CD14-positive monocyte (primary cell): ENCODE measurements around the gene TTLL10. TPM values are rescaled to one million over a fixed set of nuclear protein-coding genes. Genes with fewer than 3 reads are reported as not detected.

Source experiments
- DNase-seq, 3 donors: peaks; one replicate each; pipeline ENCODE4 v3.0.0-alpha.2; 2011 to 2022
- H2AFZ ChIP-seq: 2 replicates; pipeline ENCODE4 v1.6.0; 2012; ENCODE audit warnings: mild to moderate bottlenecking, low read depth, low read length, inconsistent platforms; ENCODE audit not compliant: insufficient read depth, poor library complexity, severe bottlenecking
- H3K27ac ChIP-seq, 2 donors: 1 replicate in 1 of 2; 2 replicates in 1 of 2; pipeline ENCODE4 v1.5.1; 2012 to 2013; ENCODE audit warnings: low read length in 2 of 2, control low read depth in 1 of 2, inconsistent platforms in 1 of 2, low read depth in 1 of 2, mild to moderate bottlenecking in 1 of 2
- H3K27me3 ChIP-seq, 2 donors: one replicate each; pipeline versions ENCODE4 v1.6.0 to v1.6.1; 2011 to 2013; ENCODE audit warnings: low read length in 2 of 2; ENCODE audit not compliant: control insufficient read depth in 2 of 2, insufficient read depth in 2 of 2
- H3K36me3 ChIP-seq, 2 donors: replicated peaks in 1 of 2; 1 replicate in 1 of 2; 2 replicates in 1 of 2; pipeline versions ENCODE4 v1.5.1 to v1.6.1; 2012 to 2013; ENCODE audit warnings: low read length in 2 of 2, control low read depth in 1 of 2, inconsistent platforms in 1 of 2, mild to moderate bottlenecking in 1 of 2; ENCODE audit not compliant: insufficient read depth in 2 of 2, control insufficient read depth in 1 of 2
- H3K4me1 ChIP-seq, 2 donors: 1 replicate in 1 of 2; 2 replicates in 1 of 2; pipeline versions ENCODE4 v1.5.1 to v1.6.1; 2012 to 2013; ENCODE audit warnings: low read length in 2 of 2, control low read depth in 1 of 2, inconsistent platforms in 1 of 2, mild to moderate bottlenecking in 1 of 2, moderate library complexity in 1 of 2; ENCODE audit not compliant: insufficient read depth in 2 of 2, control insufficient read depth in 1 of 2
- H3K4me2 ChIP-seq: replicated peaks from 2 replicates; pipeline ENCODE3; 2012; ENCODE audit warnings: low read length, moderate library complexity, mild to moderate bottlenecking; ENCODE audit not compliant: poor library complexity, severe bottlenecking; ENCODE audit errors: extremely low read depth
- H3K4me3 ChIP-seq, 3 experiments: fragments of 200-600 bp in 1 of 3; sonication (generic) in 1 of 3; replicated peaks in 1 of 3; 1 replicate in 2 of 3; 2 replicates in 1 of 3; pipeline ENCODE4 v1.5.1; 2011 to 2013; ENCODE audit warnings: low read length in 3 of 3, mild to moderate bottlenecking in 3 of 3, control low read depth in 2 of 3, low read depth in 2 of 3, inconsistent platforms in 1 of 3, moderate library complexity in 1 of 3
- H3K79me2 ChIP-seq: 2 replicates; pipeline ENCODE4 v1.6.0; 2012; ENCODE audit warnings: mild to moderate bottlenecking, control low read depth, inconsistent platforms, low read length, moderate library complexity; ENCODE audit not compliant: insufficient read depth
- H3K9ac ChIP-seq: 2 replicates; pipeline ENCODE4 v1.6.0; 2017; ENCODE audit warnings: low read length, mild to moderate bottlenecking; ENCODE audit not compliant: insufficient read depth, poor library complexity, severe bottlenecking
- H3K9me3 ChIP-seq, 2 donors: replicated peaks in 1 of 2; 1 replicate in 1 of 2; 2 replicates in 1 of 2; pipeline versions ENCODE4 v1.5.1 to v1.6.1; 2012 to 2013; ENCODE audit warnings: low read length in 2 of 2, control low read depth in 1 of 2; ENCODE audit not compliant: control insufficient read depth in 1 of 2, insufficient read depth in 1 of 2
- H4K20me1 ChIP-seq: 2 replicates; pipeline ENCODE4 v1.6.0; 2012; ENCODE audit warnings: mild to moderate bottlenecking, low read length, control low read depth, moderate library complexity; ENCODE audit not compliant: insufficient read depth
- H3K27ac Mint-ChIP-seq, 7 donors: one replicate each; pipeline ENCODE4 v1.8.0; 2020; ENCODE audit warnings: mild to moderate bottlenecking in 7 of 7, mixed read lengths in 7 of 7, moderate library complexity in 6 of 7, inconsistent platforms in 2 of 7
- H3K27me3 Mint-ChIP-seq, 3 donors: one replicate each; pipeline ENCODE4 v1.8.0; 2021 to 2022; ENCODE audit warnings: low read depth in 3 of 3, mild to moderate bottlenecking in 3 of 3, mixed read lengths in 3 of 3, moderate library complexity in 3 of 3, inconsistent platforms in 1 of 3
- H3K36me3 Mint-ChIP-seq, 2 donors: one replicate each; pipeline ENCODE4 v1.8.0; 2020; ENCODE audit warnings: mixed read lengths in 2 of 2, inconsistent platforms in 1 of 2, mild to moderate bottlenecking in 1 of 2
- H3K4me1 Mint-ChIP-seq: one replicate; pipeline ENCODE4 v1.8.0; 2020; ENCODE audit warnings: mild to moderate bottlenecking, mixed read lengths
- H3K4me3 Mint-ChIP-seq, 2 donors: one replicate each; pipeline ENCODE4 v1.8.0; 2020; ENCODE audit warnings: mild to moderate bottlenecking in 2 of 2, mixed read lengths in 2 of 2, moderate library complexity in 1 of 2
- H3K9me3 Mint-ChIP-seq, 7 donors: one replicate each; pipeline ENCODE4 v1.8.0; 2020 to 2022; ENCODE audit warnings: mixed read lengths in 7 of 7, mild to moderate bottlenecking in 6 of 7, moderate library complexity in 6 of 7, inconsistent platforms in 2 of 7
- CTCF ChIP-seq: fragments of 200-600 bp; IDR thresholded peaks from one replicate; pipeline ENCODE4 v1.8.0; 2022; ENCODE audit warnings: antibody characterized with exemption, mild to moderate bottlenecking
- WGBS: methylation state at CpG from one replicate; pipeline ENCODE4 v1.1.5; 2013; ENCODE audit warnings: missing lambda C conversion rate; ENCODE audit not compliant: insufficient coverage; 5-methylcytosine and 5-hydroxymethylcytosine counted together
- intact Hi-C, 2 donors: fragments of 100-400 bp; cut with micrococcal nuclease; formaldehyde crosslinking; loops; one replicate each; pipeline versions ENCODE4 v1.15.0 to v1.15.1; 2023
- polyA plus RNA-seq, 3 donors: library from polyadenylated mRNA; depleted of rRNA in 1 of 3; unstranded in 2 of 3; stranded (reverse) in 1 of 3; fragments of 300-500 nt in 2 of 3; fragments of >200 nt in 1 of 3; fragmentation: Illumina TruSeq in 2 of 3; gene quantifications; 1 replicate in 2 of 3; 2 replicates in 1 of 3; pipeline ENCODE4 v1.2.3, GENCODE V29; 2012 to 2021

TTLL10 gene
- polyA plus RNA-seq, 3 donors: 0.06 TPM; not detected in 2

DNA sequence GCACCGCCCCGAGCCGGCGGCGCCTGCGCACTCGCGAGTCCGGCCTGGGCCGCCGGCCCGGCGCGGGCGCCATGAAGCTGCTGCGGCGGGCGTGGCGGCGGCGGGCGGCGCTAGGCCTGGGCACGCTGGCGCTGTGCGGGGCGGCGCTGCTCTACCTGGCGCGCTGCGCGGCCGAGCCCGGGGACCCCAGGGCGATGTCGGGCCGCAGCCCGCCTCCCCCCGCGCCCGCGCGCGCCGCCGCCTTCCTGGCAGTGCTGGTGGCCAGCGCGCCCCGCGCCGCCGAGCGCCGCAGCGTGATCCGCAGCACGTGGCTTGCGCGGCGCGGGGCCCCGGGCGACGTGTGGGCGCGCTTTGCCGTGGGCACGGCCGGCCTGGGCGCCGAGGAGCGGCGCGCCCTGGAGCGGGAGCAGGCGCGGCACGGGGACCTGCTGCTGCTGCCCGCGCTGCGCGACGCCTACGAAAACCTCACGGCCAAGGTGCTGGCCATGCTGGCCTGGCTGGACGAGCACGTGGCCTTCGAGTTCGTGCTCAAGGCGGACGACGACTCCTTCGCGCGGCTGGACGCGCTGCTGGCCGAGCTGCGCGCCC, 58.6 kb downstream of the TTLL10 start, which contains the start of gene B3GALT6:
Gene B3GALT6, plus strand, starts transcription at position 30 of the 588 bp plus-strand sequence. Its CDS starts 42 bp downstream, at position 72.
- H3K27me3 Mint-ChIP-seq: peaks cover 0 to 9% (median 0%) of the 10 kb centered on the region in 3 donors
- Histone ChIP-seq H3K27ac (peak within 1 kb of the TSS; percentile 52 to 90), H3K4me3 (peak within 1 kb of the TSS; percentile 86 to 88 (median 87)), H3K9ac (peak within 1 kb of the TSS; percentile 97), H3K4me2 (peak within 1 kb of the TSS; percentile 90), H3K9me3 (no peaks in the 10 kb centered on the region), H3K4me1 (peaks cover 19 to 31% of the 10 kb centered on the region in 2 donors), H3K27me3 (no peaks in the 10 kb centered on the region), H4K20me1 (peaks cover 43% of the 10 kb centered on the region), H2AFZ (peak within 1 kb of the TSS; percentile 83), H3K36me3 (peaks cover 21 to 24% of the 10 kb centered on the region in 2 donors), H3K79me2 (peaks cover 64% of the 10 kb centered on the region)
- H3K27ac Mint-ChIP-seq: peak within 1 kb of the TSS; percentile 81 to 96 (median 86)
- peaks cover 22 to 40% of the 10 kb centered on the region in 2 donors for H3K36me3 Mint-ChIP-seq
- TF ChIP-seq CTCF: no peak
- H3K4me1 Mint-ChIP-seq: peaks cover 33% of the 10 kb centered on the region
- WGBS: 8% methylated on average over 100 of the region's 100 CpGs
- H3K9me3 Mint-ChIP-seq: peaks cover 0 to 3% (median 0%) of the 10 kb centered on the region in 7 donors
- peak within 1 kb of the TSS; percentile 91 to 96 for H3K4me3 Mint-ChIP-seq
- intact Hi-C loops: loop anchor here in 1 of 2 donors (5.0 to 10.0 kb wide), 2 partner anchors 115 to 198 kb away; partner anchors contain the start of gene C1orf159
- peak in 2 of 3 donors; percentile 22 to 59 for DNase-seq

DNA sequence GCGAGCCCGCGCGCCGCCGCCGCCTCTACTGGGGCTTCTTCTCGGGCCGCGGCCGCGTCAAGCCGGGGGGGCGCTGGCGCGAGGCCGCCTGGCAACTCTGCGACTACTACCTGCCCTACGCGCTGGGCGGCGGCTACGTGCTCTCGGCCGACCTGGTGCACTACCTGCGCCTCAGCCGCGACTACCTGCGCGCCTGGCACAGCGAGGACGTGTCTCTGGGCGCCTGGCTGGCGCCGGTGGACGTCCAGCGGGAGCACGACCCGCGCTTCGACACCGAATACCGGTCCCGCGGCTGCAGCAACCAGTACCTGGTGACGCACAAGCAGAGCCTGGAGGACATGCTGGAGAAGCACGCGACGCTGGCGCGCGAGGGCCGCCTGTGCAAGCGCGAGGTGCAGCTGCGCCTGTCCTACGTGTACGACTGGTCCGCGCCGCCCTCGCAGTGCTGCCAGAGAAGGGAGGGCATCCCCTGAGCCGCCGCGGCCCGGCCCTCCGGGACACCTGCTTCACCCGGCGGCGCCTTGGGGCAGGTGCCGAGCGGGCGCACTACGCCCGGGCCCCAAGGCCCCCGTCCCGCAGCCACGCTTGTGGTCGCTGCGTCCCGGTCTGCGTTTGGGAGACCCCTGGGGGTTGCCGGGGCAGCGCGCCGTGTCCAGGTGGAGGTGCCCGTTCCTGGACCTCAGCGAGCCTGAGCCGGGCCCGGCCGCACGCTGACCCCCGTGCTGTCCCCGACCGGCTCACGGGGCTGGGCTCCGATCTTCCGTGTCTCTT, 59.3 kb downstream of the TTLL10 start:
- Histone ChIP-seq H3K79me2 (peaks cover 57% of the 10 kb centered on the region), H3K9ac (peak overlapping the region; percentile 27), H2AFZ (peak overlapping the region; percentile 63), H3K4me1 (peaks cover 19 to 31% of the 10 kb centered on the region in 2 donors), H3K4me3 (peak overlapping the region in 1 of 3 experiments; percentile 51), H3K9me3 (no peaks in the 10 kb centered on the region), H3K4me2 (peak overlapping the region; percentile 65), H3K36me3 (peaks cover 15 to 17% of the 10 kb centered on the region in 2 donors), H3K27me3 (peaks cover 0 to 4% of the 10 kb centered on the region in 2 donors), H4K20me1 (peaks cover 36% of the 10 kb centered on the region), H3K27ac (peak overlapping the region in 1 of 2 donors; percentile 20)
- Mint-ChIP-seq H3K9me3 (peaks cover 0 to 3% (median 0%) of the 10 kb centered on the region in 7 donors), H3K4me1 (peaks cover 33% of the 10 kb centered on the region), H3K36me3 (peaks cover 19 to 35% of the 10 kb centered on the region in 2 donors), H3K27me3 (peaks cover 0 to 15% (median 0%) of the 10 kb centered on the region in 3 donors), H3K27ac (peak overlapping the region in 4 of 7 donors; percentile 19 to 71 (median 28)), H3K4me3 (peak overlapping the region; percentile 51 to 60)
- TF ChIP-seq CTCF: no peak
- intact Hi-C loops: loop anchor here in 1 of 2 donors (5.0 to 10.0 kb wide), 2 partner anchors 116 to 198 kb away; partner anchors contain the start of gene C1orf159
- DNase-seq: no peak
- 87% methylated on average over 98 of the region's 98 CpGs for WGBS
